Sigmoid colon (tissue), 4 donors: ENCODE results near the gene TRAT1.

ENCODE experiments used
- EP300 ChIP-seq, 4 donors: sonication (generic); formaldehyde crosslinking; IDR thresholded peaks; one replicate each; pipeline ENCODE4 v1.6.1; 2017; ENCODE audit warnings: antibody characterized with exemption in 4 of 4
- POLR2A ChIP-seq, 2 donors: fragments of 450-650 bp; IDR thresholded peaks; one replicate each; pipeline ENCODE4 v1.6.1; 2016; ENCODE audit warnings: antibody characterized with exemption in 2 of 2, mild to moderate bottlenecking in 2 of 2, moderate library complexity in 2 of 2
- POLR2AphosphoS5 ChIP-seq, 4 donors: sonication (generic); formaldehyde crosslinking; IDR thresholded peaks; one replicate each; pipeline ENCODE4 v1.6.1; 2017; ENCODE audit warnings: antibody characterized with exemption in 4 of 4
- TF ChIP-seq, protein P1 (sequence below), 4 experiments: fragments of 450-650 bp in 3 of 4; fragments of 200-600 bp in 1 of 4; IDR thresholded peaks; one replicate each; pipeline ENCODE4 v1.5.1; 2016 to 2019; ENCODE audit warnings: antibody characterized with exemption in 4 of 4, mild to moderate bottlenecking in 3 of 4, moderate library complexity in 2 of 4

DNA sequence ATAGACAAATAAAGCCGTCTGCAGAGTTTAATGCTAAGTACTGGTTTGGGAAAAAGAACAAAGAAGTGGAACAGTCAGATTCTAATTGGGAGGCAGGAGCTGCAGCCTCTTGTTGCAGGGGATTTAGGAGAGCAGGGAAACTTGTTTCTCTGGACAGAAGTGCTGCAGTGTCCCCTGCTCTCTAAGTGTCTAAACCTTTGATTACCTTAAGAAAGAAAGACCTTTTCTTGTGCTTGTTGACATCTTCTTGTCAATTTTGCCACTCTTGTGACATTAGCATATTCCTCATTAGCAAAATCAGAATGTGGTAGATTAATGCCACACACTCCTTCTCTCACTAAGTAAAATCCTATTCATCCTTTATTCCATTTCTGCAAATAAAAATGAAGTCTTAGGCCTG, 38.8 kb downstream of the TRAT1 start:
- TF ChIP-seq, protein P1, sequence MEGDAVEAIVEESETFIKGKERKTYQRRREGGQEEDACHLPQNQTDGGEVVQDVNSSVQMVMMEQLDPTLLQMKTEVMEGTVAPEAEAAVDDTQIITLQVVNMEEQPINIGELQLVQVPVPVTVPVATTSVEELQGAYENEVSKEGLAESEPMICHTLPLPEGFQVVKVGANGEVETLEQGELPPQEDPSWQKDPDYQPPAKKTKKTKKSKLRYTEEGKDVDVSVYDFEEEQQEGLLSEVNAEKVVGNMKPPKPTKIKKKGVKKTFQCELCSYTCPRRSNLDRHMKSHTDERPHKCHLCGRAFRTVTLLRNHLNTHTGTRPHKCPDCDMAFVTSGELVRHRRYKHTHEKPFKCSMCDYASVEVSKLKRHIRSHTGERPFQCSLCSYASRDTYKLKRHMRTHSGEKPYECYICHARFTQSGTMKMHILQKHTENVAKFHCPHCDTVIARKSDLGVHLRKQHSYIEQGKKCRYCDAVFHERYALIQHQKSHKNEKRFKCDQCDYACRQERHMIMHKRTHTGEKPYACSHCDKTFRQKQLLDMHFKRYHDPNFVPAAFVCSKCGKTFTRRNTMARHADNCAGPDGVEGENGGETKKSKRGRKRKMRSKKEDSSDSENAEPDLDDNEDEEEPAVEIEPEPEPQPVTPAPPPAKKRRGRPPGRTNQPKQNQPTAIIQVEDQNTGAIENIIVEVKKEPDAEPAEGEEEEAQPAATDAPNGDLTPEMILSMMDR (IDR thresholded peaks at IDR 0.05), result no peak
- TF ChIP-seq POLR2AphosphoS5 (IDR thresholded peaks at IDR 0.05) (no peak), POLR2A (IDR thresholded peaks at IDR 0.05) (no peak), EP300 (IDR thresholded peaks at IDR 0.05) (no peak)
